GM12878 (cell line): ENCODE results near the gene DENND1A. TPM values are rescaled to one million over a fixed set of nuclear protein-coding genes. Genes with fewer than 3 reads are reported as not detected.

Experiments
- CBX3 ChIP-seq: fragments of 200-600 bp; sonication (generic); IDR thresholded peaks from 2 replicates; pipeline ENCODE4 v1.6.1; 2016; ENCODE audit warnings: low read depth, borderline replicate concordance
- POLR2A ChIP-seq: IDR thresholded peaks from 2 replicates; pipeline ENCODE4 v1.6.1; 2011; ENCODE audit warnings: low read depth, mild to moderate bottlenecking, low read length
- RB1 ChIP-seq: fragments of 450-650 bp; formaldehyde crosslinking; IDR thresholded peaks from 2 replicates; pipeline ENCODE4 v1.6.1; 2017; ENCODE audit warnings: mild to moderate bottlenecking, borderline replicate concordance
- RELA ChIP-seq: fragments of 450-650 bp; IDR thresholded peaks from 2 replicates; pipeline ENCODE4 v1.8.0; 2014; ENCODE audit warnings: borderline replicate concordance; ENCODE audit not compliant: partially characterized antibody
- SMARCA5 ChIP-seq: fragments of 450-650 bp; IDR thresholded peaks from 2 replicates; pipeline ENCODE4 v1.6.1; 2017; ENCODE audit warnings: mild to moderate bottlenecking
- SMC3 ChIP-seq: IDR thresholded peaks from 2 replicates; pipeline ENCODE4 v1.6.1; 2011; ENCODE audit warnings: low read length, improper control_type of control experiment, borderline replicate concordance
- TCF3 ChIP-seq: IDR thresholded peaks from 2 replicates; pipeline ENCODE4 v1.6.1; 2012; ENCODE audit warnings: low read depth, mild to moderate bottlenecking, low read length, borderline replicate concordance; ENCODE audit not compliant: insufficient read depth
- polyA plus RNA-seq, 11 experiments: library from polyadenylated mRNA; depleted of rRNA in 4 of 11; unstranded in 6 of 11; stranded (reverse) in 5 of 11; fragments of >200 nt; fragmentation: Nextera tagmentation in 4 of 11; fragmentation: Illumina TruSeq in 1 of 11; extraction: Ambion mirVana in 4 of 11; extraction: Trizol in 1 of 11; gene quantifications; 1 replicate in 1 of 11; 2 replicates in 10 of 11; pipeline versions ENCODE4 v1.2.1 to v1.2.3, GENCODE V29; 2011 to 2016; ENCODE audit warnings: inconsistent platforms in 2 of 11, missing spikeins in 2 of 11, low read depth in 1 of 11
- total RNA-seq, 4 experiments: library from RNA; depleted of rRNA in 3 of 4; stranded (reverse); fragments of >200 nt in 3 of 4; fragmentation: Illumina TruSeq in 1 of 4; extraction: Trizol in 1 of 4; gene quantifications; 2 replicates each; pipeline versions ENCODE4 v1.2.1 to v1.2.3, GENCODE V29; 2013 to 2021
- TF ChIP-seq, protein P1 (sequence below): IDR thresholded peaks from 2 replicates; pipeline ENCODE4 v1.6.1; 2011; ENCODE audit warnings: low read depth, mild to moderate bottlenecking, low read length, moderate library complexity, borderline replicate concordance; ENCODE audit errors: extremely low read depth
- TF ChIP-seq, protein P2 (sequence below): fragments of 450-650 bp; formaldehyde crosslinking; IDR thresholded peaks from 2 replicates; pipeline ENCODE4 v1.4.0; 2020; ENCODE audit warnings: mild to moderate bottlenecking, moderate library complexity
- TF ChIP-seq, protein P3 (sequence below): IDR thresholded peaks from 2 replicates; pipeline ENCODE4 v1.6.1; 2012; ENCODE audit warnings: low read depth, low read length, improper control_type of control experiment
- TF ChIP-seq, protein P4 (sequence below): fragments of 150-350 bp; IDR thresholded peaks from 2 replicates; pipeline ENCODE4 v1.6.1; 2016; ENCODE audit warnings: low read depth, low read length
- TF ChIP-seq, protein P5 (sequence below), 3 experiments: IDR thresholded peaks in 2 of 3; conservative IDR thresholded peaks in 1 of 3; 2 replicates each; pipeline ENCODE4 v1.5.1; 2011; ENCODE audit warnings: low read depth in 3 of 3, low read length in 3 of 3, mild to moderate bottlenecking in 3 of 3, control low read depth in 2 of 3, moderate library complexity in 2 of 3, inconsistent platforms in 1 of 3, mixed read lengths in 1 of 3; ENCODE audit not compliant: control insufficient read depth in 2 of 3, insufficient read depth in 1 of 3; ENCODE audit errors: extremely low read depth in 1 of 3

The DENND1A gene
- total and polyA plus RNA-seq, 10 of the 15 experiments (the other 5 are each of a cell fraction or from before 2014, with no cell fraction given) = 14.1 to 48.6 (median 35.2) TPM

DNA sequence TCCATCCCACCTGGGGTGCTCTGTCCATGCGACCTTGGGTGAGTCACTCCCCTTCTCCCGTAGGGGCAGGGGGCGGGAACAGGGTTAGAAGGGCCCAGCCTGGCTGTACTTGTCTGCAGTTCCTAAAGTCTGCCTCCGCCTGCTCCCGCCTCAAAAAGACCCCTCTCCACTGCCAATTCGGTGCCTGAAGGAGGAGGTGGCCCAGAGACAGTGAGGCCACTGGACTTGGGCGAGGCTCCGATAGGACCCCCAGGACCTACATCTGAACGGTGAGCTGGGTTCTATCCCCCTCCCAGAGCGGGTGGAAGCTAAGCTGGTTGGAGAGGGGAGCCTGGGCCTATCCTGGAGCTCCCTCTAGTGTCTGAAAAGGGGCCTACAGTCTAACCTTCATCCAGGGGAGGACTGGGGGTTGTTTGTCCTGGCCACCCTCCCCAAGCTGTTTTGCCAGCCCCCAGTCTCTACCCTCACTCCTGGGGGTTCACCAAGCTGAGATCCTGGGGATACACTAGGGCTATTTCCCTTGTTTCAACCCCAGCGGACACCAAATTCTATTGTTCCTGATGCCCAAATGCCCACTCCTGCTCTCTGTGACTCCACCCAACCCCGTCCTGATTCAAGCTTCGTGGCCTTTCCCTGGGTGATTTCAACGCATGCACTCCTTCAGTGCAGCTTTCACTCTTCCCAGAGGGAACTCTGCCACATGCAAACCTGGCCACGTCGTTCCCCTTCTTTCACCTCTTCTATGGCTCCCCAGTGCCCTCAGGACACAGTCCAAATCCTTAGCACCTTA lies 580.0 kb downstream of the DENND1A start (continued):
- no peak for TF ChIP-seq TCF3
- TF ChIP-seq SMC3 = peak; percentile 96
- peak; percentile 49; the same call in 1 of the 2 replicates for TF ChIP-seq SMARCA5
- TF ChIP-seq CBX3 = no peak
- peak; percentile 26 for TF ChIP-seq RELA
- TF ChIP-seq, protein P1, sequence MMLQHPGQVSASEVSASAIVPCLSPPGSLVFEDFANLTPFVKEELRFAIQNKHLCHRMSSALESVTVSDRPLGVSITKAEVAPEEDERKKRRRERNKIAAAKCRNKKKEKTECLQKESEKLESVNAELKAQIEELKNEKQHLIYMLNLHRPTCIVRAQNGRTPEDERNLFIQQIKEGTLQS = no peak
- TF ChIP-seq, protein P2, sequence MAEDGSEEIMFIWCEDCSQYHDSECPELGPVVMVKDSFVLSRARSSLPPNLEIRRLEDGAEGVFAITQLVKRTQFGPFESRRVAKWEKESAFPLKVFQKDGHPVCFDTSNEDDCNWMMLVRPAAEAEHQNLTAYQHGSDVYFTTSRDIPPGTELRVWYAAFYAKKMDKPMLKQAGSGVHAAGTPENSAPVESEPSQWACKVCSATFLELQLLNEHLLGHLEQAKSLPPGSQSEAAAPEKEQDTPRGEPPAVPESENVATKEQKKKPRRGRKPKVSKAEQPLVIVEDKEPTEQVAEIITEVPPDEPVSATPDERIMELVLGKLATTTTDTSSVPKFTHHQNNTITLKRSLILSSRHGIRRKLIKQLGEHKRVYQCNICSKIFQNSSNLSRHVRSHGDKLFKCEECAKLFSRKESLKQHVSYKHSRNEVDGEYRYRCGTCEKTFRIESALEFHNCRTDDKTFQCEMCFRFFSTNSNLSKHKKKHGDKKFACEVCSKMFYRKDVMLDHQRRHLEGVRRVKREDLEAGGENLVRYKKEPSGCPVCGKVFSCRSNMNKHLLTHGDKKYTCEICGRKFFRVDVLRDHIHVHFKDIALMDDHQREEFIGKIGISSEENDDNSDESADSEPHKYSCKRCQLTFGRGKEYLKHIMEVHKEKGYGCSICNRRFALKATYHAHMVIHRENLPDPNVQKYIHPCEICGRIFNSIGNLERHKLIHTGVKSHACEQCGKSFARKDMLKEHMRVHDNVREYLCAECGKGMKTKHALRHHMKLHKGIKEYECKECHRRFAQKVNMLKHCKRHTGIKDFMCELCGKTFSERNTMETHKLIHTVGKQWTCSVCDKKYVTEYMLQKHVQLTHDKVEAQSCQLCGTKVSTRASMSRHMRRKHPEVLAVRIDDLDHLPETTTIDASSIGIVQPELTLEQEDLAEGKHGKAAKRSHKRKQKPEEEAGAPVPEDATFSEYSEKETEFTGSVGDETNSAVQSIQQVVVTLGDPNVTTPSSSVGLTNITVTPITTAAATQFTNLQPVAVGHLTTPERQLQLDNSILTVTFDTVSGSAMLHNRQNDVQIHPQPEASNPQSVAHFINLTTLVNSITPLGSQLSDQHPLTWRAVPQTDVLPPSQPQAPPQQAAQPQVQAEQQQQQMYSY (CRISPR knock-in tag) = no peak
- TF ChIP-seq, protein P3, sequence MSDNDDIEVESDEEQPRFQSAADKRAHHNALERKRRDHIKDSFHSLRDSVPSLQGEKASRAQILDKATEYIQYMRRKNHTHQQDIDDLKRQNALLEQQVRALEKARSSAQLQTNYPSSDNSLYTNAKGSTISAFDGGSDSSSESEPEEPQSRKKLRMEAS = no peak
- no peak for TF ChIP-seq POLR2A
- TF ChIP-seq, protein P4, sequence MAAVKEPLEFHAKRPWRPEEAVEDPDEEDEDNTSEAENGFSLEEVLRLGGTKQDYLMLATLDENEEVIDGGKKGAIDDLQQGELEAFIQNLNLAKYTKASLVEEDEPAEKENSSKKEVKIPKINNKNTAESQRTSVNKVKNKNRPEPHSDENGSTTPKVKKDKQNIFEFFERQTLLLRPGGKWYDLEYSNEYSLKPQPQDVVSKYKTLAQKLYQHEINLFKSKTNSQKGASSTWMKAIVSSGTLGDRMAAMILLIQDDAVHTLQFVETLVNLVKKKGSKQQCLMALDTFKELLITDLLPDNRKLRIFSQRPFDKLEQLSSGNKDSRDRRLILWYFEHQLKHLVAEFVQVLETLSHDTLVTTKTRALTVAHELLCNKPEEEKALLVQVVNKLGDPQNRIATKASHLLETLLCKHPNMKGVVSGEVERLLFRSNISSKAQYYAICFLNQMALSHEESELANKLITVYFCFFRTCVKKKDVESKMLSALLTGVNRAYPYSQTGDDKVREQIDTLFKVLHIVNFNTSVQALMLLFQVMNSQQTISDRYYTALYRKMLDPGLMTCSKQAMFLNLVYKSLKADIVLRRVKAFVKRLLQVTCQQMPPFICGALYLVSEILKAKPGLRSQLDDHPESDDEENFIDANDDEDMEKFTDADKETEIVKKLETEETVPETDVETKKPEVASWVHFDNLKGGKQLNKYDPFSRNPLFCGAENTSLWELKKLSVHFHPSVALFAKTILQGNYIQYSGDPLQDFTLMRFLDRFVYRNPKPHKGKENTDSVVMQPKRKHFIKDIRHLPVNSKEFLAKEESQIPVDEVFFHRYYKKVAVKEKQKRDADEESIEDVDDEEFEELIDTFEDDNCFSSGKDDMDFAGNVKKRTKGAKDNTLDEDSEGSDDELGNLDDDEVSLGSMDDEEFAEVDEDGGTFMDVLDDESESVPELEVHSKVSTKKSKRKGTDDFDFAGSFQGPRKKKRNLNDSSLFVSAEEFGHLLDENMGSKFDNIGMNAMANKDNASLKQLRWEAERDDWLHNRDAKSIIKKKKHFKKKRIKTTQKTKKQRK = no peak
- TF ChIP-seq, protein P5, sequence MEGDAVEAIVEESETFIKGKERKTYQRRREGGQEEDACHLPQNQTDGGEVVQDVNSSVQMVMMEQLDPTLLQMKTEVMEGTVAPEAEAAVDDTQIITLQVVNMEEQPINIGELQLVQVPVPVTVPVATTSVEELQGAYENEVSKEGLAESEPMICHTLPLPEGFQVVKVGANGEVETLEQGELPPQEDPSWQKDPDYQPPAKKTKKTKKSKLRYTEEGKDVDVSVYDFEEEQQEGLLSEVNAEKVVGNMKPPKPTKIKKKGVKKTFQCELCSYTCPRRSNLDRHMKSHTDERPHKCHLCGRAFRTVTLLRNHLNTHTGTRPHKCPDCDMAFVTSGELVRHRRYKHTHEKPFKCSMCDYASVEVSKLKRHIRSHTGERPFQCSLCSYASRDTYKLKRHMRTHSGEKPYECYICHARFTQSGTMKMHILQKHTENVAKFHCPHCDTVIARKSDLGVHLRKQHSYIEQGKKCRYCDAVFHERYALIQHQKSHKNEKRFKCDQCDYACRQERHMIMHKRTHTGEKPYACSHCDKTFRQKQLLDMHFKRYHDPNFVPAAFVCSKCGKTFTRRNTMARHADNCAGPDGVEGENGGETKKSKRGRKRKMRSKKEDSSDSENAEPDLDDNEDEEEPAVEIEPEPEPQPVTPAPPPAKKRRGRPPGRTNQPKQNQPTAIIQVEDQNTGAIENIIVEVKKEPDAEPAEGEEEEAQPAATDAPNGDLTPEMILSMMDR (IDR thresholded peaks at IDR 0.05 in 2 of 3, conservative IDR thresholded peaks at IDR 0.05 in 1 of 3; ENCODE audit: control insufficient read depth in 2 of 3, extremely low read depth in 1 of 3, insufficient read depth in 1 of 3, low read depth in 3 of 3, low read length in 3 of 3) = peak; percentile 95 to 98 (median 97); a peak in 5 of 6 replicates
- peak; percentile 72; the same call in 1 of the 2 replicates for TF ChIP-seq RB1
- TF ChIP-seq, all 136 proteins: peak for 11
